ENCODE data around the gene ADAMTS17.
A peak's percentile ranks its signal among the peaks of the same experiment; 100 is the strongest.
"Not testable (repeated sequence)": the region's sequence is repeated elsewhere in the genome, so short reads cannot be mapped to it uniquely, and the experiment has no call there.

The ADAMTS17 gene

DNA sequence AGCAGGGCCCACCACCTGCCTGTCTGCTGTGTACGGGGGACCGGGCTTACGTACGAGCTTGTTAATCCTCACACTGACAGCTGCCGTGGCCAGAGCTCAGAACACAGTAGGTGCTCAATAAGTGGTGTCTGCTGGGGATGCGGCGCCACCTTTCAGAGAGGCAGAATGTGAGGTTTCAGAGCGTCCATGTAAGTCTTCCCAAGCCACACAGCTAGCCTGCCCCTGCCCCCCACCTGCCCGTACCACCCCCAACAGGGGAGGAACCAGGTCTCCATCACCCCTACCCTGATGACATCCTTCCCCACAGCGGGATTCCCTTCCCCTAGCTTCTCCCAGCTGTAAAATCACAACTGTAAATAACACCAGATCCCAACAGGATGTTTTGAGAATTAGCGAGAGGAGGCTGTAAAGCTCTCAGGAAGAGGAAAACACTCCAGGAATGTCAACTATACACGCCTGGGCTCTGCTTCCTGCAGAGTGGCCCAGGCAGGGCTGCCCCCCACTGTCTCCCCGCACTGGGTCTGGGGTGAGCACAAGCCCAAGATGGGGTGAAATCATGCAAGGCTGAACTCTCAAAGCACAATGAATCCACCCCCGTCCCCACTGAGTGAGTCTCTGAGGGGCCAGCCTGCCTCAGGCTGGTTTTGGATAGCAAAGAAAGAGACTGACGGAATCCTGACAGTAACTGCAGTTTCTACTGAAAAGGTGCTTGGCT, 358.4 kb downstream of the ADAMTS17 start:
- DNase-seq, result no peak

DNA sequence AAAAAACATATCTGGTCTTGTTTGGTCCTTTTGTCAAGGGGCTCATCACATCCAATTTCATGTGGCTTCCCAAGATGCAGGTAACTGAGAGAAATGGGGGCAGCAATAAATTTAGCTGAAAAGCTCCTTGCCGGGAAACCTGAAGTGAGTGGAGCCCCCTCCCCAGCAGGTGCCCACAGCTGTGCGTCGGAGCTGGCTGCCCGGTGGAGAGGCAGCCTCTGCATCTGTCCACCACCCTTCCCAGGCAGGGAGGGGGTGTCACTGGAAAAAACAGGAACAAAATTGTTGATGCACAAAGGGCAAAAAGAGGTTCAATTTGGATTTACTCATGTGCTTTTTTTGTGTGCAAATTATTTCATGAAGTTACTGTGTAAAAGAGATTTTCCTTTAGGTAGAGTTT, 359.1 kb downstream of the ADAMTS17 start:
- DNase-seq, result no peak

DNA sequence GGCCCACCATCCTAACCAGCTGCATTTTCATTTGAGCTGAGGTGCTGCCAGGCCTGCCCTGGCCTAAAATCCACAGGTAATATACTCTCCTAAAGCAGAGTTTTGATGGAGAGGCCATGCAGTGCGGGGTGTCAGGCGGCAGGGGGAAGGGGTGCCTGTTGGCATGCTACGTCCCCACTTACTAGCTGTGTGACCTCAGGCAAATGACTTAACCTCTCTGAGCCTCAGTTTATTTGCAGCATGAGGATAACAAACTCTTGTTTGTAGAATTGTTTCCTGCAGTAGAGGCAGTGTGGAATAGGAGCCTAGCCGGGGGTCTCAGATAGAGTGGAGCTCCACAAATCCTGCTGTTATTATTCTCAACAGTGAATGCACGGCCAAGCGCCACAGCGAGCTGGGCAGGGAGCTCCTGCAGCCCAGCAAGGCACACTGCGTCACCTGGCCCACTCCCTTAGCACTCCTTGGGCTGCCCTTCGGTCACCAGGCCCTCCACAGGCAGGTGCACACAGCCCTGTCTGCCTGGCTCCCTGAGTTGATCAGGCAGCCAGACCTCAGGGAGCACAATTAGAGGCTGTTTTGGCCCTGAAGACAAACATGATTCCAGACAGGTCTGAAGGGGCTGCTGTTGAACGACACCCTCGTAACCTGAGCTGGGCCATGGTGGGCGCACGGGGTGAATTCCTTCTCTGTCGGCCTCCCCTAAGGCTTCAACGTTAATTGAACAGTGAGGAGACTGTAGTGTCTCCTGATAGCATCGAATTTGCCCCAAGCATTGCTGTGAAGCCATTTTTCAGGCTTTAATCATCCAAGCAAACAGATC, 359.7 kb downstream of the ADAMTS17 start:
- DNase-seq, result no peak

DNA sequence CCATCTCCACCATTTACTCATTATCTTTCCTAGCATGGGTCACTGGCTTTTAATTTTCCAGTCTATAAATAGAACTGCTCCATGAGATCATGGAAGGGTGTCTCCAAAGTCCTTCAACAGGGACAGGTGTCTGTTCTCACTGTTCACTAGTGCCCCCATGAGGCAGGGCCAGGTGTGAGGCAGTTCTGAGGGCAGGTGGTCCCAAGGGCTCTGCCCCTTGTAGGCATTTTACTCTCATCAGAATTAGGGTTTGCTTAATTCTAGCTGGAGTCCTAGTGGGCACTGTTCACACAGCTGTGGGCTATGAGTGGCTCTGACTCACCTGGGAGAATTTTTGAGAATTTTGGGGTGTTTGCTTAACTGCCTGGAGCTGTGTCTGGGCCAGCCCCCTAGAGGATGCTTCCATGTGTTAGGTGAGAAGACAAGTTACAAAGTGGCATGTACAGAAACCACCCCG, 360.6 kb downstream of the ADAMTS17 start:
- no peak for DNase-seq

DNA sequence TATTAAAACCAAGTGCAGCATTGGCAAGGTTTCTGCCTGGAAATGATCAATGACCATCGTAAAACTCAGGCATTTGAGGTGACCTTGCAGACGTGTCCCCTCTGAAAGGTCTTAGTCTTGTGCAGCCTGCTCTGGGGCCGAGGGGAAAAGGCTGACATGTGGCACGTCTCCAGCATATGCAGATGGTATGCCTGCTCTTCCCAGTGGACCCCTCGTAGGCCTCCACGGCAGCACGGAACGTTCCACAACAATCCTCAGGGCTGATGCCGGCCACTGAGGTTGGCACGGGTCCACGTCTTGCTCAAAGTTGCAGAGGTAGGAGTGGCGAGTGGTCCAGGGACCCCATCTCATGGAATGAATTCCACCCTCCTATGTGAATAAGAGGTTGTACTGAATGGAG, 361.0 kb downstream of the ADAMTS17 start:
- no peak for DNase-seq

DNA sequence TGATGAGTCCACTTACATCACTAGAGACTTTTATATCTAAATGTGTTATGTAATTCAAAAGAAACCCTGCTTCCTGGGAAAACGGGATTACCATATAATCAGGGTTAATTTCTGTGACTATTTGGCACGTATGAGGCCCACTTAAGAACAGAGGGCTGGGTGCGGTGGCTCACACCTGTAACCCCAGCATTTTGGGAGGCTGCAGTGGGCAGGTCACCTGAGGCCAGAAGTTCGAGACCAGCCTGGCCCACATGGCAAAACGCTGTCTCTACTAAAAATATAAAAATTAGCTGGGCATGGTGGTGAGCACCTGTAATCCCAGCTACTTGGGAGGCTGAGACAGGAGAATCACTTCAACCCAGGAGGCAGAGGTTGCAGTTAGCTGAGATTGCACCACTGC, 361.9 kb downstream of the ADAMTS17 start:
- not testable (repeated sequence) for DNase-seq

DNA sequence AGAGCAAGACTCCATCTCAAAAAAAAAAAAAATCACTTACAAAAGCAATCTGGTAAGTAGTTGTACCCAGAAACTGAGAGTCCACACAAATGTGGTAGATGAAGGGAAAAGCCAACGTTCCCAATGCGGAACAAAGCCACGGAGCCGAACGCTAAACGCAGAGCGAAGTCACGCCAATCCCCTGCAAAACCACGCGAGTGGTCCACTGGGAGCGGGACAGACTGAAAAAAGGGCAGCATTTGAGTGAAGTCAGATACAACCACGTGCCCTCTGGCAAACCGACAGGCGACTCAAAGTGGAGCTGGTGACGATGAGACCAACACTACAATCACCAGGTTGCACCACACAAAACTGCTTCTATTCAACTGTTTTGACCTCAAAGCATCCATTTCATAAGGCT, 362.4 kb downstream of the ADAMTS17 start:
- no peak for DNase-seq

DNA sequence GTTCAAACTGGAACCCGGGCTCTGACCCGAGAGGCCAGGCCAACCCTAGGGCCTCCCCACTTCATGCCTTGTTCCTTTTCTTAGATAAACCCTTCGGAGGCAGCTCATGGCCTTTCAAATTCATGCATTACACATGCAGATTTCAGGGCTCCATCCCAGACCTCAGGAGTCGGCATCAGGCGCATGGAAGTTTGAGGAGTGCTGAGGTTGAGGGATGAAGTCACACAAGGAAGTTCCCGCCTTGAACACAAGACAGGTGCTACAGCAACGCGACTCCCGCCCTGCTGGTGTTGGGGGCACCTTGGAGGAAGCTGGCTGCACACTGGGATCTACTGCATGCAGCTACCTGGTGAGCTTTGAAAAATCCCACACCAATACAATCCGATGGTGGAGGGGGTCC, 363.3 kb downstream of the ADAMTS17 start:
- no peak for DNase-seq

DNA sequence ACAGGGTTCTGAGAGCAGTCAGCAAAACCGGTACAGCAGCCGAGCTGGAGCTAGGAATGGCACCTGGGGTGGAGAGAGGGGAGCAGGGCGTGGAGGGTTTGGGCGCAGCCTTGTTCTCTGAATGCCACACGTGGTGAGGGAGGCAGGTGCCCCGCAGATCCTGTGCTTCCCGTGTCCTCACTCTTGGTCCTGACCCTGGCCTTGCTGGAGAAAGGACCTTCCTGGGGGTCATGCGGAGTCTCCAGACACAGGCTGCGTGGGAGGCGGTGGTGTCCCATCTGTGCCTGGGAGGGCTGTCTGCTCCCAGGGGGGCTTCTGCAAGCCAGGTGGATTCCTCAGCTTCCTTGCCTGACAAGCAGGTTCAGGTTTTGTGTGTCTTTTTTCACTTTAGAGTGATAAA, 363.8 kb downstream of the ADAMTS17 start:
- DNase-seq, result no peak

DNA sequence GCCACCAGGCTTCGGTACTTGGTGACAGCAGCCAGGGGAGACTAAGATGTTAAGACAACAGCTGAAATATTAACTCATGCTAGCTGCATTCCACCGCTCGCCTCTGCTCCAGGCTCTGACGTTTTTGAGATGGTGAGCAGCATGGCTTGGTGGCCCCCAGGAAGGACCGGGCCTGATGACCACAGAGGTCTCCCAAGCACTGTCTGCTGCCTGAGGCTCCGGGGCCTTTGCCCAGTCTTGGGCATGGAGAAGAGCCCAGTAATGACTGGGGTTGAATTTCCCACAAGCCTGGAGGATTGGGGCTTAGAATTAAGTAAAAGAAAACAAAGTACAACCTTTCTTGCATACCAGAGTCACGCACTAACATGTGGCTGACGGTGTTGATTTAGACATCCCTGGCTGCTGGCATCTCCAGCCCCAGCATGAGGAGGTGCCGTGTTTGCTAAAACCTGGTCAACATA, 364.9 kb downstream of the ADAMTS17 start:
- no peak for DNase-seq

DNA sequence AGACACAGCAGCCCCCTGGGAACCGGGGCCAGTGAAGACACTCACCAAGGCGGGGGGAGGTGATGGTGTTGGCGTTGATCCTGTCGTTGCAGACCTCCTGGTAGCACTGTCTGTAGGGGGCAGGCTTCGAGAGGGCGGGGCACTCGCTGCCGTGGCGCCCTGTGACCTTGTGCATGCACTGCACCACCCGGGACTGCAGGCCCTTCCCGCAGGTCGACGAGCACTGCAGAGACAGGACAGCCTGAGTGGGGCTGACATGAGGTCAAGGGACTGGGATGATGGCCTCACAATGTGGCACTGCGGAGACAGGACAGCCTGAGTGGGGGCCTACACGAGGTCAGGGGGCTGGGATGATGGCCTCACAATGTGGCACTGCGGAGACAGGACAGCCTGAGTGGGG, 365.8 kb downstream of the ADAMTS17 start:
- DNase-seq, result no peak

DNA sequence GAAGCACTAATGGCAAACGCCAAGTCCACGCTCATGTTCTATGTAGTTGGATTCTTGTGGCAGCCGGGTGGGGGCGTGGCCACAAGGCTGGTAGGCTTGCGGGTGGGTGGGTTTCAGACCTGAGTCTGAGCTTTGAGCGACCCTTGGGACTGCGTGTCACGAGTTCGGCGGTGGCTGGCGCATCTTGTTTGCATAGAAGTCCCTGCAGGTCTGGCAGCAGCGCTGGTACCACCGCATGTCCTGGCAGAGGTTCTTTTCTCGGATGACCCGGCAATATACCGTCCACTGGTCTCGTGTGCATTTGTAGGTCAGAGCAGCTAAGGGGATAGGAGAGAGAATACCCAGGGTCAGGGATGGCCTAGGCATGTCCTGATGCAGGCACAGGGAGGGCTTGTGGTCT, 367.5 kb downstream of the ADAMTS17 start:
- no peak for DNase-seq

DNA sequence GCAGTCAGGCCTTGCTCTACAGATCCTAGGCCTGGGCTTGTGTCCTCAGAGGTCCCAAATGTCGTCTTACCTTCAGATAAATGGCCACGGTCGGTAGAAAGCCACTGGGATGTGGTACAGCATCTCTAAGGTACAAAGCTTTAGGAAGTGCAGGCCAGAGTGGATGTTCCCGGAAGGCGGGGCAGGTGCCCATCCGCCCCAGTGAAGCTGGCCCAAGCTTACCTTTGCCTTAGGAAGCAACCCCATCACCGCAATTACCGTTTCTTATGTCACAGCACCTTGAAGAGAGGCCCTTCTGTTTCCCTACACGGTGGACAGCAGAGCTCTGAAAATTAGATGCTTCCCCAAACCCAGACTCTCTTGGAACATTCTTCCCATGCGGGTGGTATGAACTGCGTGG, 368.4 kb downstream of the ADAMTS17 start:
- DNase-seq, result no peak

DNA sequence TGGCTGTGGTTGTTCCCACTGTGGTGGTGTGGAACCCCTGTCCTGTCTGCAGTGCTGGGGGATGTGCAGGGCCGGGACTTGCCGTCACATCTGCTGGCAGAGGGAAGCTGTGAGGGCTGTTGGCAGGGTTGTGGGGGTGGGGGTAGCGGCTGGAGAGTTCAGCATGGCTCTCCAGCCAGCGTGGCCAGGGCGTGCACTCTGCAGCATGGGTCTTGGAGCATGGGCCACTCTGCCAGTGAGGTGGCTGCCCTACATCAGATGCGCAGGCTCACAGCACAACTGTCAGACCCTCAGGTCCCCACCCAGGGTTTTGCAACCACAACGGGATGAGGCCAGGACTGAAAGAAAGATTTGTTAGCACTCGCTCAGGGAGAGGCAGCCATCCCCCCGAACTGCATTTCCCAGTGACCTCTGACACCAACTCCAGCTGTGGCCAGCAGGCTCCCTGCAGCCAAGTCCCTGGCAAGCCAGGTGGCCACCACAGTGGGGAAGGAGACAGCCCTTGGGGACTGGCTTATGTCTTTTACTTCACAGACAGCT, 370.8 kb downstream of the ADAMTS17 start:
- no peak for DNase-seq

DNA sequence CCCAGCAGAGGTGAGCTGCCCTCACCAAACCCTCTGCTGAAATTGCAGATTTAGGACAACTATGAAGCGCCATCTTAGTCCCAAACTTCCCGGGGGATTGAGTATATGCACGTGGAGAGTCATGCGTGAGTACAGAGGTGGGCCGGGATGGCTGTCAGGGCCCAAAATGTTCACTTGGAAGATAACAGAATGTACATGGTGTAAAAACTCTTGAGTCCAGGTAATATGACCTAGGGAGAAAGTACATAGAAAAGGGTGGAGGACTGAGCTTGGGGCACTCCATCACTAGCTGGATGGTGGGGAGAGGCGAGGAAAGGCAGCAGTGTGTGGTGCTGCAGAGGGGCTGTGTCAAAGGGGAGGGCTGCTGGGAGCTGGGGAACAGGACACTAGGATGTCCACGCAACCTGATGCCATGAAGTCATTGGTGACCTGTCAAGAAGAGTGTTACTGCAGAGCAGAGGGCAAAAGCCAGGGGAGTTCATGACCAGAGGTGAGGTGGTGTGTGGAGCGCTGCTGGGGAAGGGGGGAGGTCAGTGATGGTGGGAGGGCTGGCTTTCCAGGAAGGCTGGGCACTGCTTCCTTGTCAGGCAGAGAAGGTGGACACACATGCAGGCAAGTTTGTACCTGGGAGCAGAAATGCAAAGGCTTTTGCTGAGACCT, 372.4 kb downstream of the ADAMTS17 start:
- DNase-seq, result no peak

DNA sequence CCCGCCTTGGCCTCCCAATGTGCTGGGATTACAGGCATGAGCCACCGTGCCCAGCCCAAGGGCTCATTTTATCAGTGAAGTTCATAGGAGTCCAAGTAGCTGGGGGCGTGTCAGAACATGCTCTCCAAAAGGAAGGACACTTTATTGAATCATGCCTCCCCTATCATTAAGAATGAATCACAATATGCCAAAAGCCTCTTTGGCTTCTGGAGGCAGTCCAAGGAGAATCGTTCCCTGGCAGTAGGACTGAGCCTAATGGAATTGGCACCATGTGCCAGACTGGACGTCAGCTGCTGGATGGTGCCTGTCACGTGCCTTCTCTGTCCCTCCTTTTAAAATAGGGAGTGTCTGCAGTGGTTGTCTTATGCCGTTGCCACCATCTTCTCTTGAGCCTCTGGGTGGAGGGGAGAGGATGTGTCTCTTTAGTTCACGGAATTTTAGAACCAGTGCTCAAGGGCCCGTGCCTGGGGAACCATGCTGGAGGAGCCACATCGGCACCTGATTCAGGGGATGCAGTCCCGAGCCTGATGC, 373.9 kb downstream of the ADAMTS17 start:
- peak; percentile 54 for DNase-seq

DNA sequence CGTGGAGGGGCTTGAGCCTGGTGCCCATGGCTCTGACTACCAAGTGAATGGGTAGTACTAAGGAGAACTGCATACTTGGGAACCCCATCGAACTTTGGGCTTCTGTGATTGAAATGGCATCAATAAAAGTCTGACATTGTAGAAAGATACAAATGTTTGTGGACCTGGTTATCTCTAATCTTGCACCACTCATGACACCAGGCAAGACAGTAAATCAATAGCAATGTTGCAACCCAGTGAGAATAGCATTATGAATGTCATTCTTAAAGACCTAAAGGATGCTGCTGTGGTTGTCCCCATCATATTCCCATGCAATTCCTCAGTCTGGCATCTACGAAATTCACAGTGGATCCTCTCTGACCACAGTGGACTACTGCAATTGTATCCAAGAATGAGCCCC, 375.0 kb downstream of the ADAMTS17 start:
- DNase-seq, result no peak

DNA sequence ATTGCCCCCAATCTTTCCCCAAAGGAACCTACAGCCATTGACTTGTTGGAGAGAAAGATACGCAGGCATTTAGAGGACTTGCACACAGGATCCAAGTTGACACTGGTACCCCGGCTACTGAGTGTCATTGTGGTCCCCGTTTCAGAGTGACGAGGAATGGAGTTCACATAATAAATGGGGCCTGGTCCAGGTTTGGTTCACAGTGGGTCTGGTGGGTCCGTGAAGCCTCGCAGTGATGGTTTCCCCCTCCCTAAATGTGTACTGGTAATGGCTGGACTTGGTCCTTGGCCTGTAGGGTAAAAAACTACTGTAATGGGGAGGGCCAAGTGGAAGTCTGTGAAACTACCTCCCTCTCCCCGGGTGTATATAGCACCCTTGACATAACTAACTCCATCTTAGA, 376.4 kb downstream of the ADAMTS17 start:
- DNase-seq, result no peak

DNA sequence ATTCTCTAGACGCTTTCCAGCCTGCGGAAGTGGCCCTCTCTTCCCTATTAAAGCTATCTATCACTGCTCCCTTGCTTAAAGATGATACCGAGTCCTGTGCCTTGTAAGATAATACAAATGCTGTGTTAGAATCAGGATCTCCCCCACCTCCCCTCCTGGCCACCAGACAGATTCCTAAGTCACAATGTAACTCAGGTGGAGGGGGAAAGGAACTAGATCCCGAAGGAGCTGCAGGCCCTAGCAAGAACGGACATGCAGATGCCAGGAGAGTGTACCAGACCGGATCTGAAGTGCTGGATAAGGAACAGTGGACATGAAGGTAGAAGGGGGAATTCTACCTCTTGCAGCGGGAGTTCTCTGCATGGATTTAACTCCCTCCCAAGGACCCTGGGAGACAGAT, 377.8 kb downstream of the ADAMTS17 start:
- DNase-seq, result no peak

DNA sequence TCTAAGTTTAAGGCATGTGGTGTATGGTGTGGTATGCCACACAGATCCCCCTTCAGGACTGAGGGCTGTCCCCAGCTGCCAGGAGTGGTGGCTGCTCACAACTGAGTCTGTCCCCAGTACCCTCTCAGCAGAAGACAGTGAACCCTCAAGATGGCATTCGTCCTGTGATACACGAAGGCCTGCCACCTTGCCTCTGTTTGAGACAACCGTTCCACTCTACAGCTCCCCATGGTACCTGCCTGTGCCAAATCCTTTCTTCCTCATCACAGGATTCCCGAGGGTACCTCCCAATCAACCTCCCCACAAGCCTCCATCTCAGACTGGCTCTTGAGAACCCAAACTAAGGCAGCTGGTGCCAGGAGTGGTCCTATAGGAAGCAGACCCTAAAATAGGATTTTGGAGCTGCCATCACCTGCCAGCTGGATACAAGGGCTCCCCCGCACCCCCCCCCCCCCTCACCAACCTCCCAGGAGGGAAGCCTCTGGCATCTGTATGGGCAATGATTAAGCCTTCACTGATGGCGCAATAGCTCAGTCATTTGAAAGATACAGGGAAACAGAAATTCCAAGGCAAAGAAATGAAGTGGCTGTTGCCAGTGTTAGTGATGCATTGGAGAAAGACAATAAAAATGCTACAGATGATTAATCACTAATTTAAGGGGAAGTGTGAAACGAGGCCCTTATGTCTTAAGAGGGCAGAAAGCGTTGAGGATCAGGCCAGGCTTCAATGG, 378.5 kb downstream of the ADAMTS17 start:
- DNase-seq, result no peak

DNA sequence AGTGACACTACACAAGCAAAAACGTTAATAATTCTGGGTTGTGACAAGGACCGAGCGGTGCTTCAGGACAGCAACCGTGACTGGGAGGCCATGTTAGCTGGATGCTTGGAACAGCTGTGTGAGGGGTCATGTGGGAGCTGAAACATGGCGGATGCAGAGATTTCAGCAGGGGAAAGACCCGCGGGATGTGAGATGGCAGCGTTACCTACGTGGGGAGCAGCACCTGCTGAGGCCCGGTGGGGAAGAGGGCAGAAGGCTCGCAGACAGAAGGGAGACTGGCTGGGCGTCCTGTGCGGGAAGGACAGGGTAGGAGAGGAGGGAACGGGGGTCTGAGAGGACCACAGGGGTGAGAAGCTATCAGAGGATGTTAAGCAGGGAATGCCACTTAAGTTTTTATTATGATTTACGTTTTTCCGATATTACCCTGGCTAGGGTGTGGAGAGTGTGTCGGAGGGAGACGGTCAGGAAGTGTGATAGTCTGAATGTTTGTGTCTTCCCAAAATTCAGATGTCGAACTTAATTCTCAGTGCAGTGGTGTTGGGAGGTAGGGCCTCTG, 379.7 kb downstream of the ADAMTS17 start:
- DNase-seq, result no peak

DNA sequence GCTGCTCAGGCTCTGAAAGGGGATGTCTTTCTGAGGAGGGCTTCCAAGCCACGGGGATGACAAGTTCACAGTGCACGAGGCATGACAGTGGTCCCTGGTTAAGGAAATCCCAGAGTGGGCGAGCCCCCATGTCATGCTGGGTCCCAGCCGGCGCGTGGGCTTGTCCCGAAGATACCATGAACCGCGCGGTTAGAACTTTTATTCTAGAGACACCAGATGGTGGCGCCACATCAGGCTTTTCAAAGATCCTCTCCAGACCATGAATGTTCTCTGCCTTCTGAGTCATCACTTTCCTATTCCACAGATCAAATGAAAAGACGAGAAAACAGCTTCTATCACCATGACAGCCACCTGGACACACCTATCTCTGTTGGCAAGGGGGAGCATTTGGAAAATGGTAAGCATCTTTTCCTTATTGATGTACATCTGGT, 380.7 kb downstream of the ADAMTS17 start:
- peak; percentile 13 for DNase-seq

Measured in COR-L47 (cell line).